Right atrium auricular region (tissue), 2 donors: ENCODE data around the gene CBX7. TPM values are rescaled to one million over a fixed set of nuclear protein-coding genes. Genes with fewer than 3 reads are reported as not detected.

Experiments
- DNase-seq: peaks from one replicate; pipeline ENCODE4 v3.0.0-alpha.2; 2019; ENCODE audit warnings: low spot score
- H3K27ac ChIP-seq, 2 donors: fragments of 200-600 bp; sonication (generic); 1 replicate in 1 of 2; 2 replicates in 1 of 2; pipeline ENCODE4 v1.5.1; 2016 to 2019
- H3K27me3 ChIP-seq, 2 donors: fragments of 200-600 bp; sonication (generic); one replicate each; pipeline versions ENCODE4 v1.5.1 to v1.6.0; 2017 to 2019
- H3K36me3 ChIP-seq: fragments of 200-600 bp; sonication (generic); one replicate; pipeline ENCODE4 v1.5.1; 2016
- H3K4me1 ChIP-seq, 2 donors: fragments of 200-600 bp; sonication (generic); one replicate each; pipeline versions ENCODE4 v1.5.1 to v1.6.0; 2017 to 2019
- H3K4me3 ChIP-seq, 2 donors: fragments of 200-600 bp; sonication (generic); 1 replicate in 1 of 2; 2 replicates in 1 of 2; pipeline ENCODE4 v1.5.1; 2017 to 2019; ENCODE audit warnings: mild to moderate bottlenecking in 1 of 2, moderate library complexity in 1 of 2
- H3K9me3 ChIP-seq, 2 donors: fragments of 200-600 bp; sonication (generic); one replicate each; pipeline ENCODE4 v1.5.1; 2019
- total RNA-seq, 2 donors: library from RNA; depleted of rRNA; stranded (reverse); fragments of >200 nt; gene quantifications; one replicate each; pipeline ENCODE4 v1.1.0, GENCODE V29; 2016
- TF ChIP-seq, protein P1 (sequence below), 2 donors: fragments of 200-600 bp; sonication (generic); IDR thresholded peaks; one replicate each; pipeline ENCODE4 v1.5.1; 2019; ENCODE audit warnings: antibody characterized with exemption in 2 of 2

CBX7 gene
- total RNA-seq, 2 donors from 2014 or later = 62.0 to 111 TPM

DNA sequence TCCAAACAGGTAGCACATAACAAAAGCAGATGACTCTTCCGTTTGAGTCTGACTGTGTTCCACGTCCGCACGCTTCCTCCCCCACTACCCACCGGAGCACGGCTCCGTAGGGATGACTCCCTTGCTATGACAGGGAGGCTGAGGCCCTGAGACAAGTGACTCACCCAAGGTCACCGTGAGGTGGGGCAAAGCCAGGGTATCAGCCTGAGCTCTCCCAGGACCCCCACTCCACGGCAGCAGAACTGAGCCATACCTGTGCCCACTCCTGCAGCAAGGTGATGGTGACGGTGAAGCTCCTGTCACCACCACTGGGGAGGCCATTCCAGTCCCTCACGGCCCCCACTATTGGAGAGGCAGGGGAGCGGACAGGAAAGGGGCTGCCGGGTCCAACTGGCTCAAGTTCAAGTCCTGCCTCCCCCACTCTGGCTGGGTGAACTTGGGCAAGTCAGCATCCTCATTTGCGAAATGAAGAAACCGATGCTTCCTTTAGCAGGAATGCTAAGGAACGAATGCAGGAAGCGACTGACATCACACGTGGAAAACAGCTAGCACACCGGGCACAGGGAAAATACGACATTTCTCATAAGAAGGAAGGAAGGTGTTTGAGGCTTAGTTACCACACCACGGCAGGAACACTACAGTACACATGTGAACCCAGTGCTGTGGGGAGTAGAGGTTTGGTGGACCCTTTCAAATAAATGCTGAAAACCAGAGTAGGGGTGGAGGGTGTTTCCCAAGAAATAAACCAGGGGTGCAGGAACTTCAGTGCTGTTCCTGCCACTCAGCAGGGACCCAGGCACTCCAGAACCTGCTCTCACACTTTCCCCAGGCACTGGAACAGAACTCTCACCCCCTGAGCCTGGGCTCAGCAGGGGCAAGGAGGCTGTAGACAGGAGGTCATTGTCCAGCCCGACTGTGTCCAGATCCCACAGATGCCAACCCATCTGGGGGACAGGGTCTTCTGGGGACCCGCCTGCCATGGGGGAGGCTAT is 32.4 kb upstream of the CBX7 start:
- TF ChIP-seq, protein P1, sequence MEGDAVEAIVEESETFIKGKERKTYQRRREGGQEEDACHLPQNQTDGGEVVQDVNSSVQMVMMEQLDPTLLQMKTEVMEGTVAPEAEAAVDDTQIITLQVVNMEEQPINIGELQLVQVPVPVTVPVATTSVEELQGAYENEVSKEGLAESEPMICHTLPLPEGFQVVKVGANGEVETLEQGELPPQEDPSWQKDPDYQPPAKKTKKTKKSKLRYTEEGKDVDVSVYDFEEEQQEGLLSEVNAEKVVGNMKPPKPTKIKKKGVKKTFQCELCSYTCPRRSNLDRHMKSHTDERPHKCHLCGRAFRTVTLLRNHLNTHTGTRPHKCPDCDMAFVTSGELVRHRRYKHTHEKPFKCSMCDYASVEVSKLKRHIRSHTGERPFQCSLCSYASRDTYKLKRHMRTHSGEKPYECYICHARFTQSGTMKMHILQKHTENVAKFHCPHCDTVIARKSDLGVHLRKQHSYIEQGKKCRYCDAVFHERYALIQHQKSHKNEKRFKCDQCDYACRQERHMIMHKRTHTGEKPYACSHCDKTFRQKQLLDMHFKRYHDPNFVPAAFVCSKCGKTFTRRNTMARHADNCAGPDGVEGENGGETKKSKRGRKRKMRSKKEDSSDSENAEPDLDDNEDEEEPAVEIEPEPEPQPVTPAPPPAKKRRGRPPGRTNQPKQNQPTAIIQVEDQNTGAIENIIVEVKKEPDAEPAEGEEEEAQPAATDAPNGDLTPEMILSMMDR (IDR thresholded peaks at IDR 0.05) = no peak
- H3K27me3 ChIP-seq = no peaks in the 10 kb centered on the region
- no peaks in the 10 kb centered on the region for H3K9me3 ChIP-seq
- H3K36me3 ChIP-seq = no peaks in the 10 kb centered on the region
- H3K27ac ChIP-seq = peak overlapping the region; percentile 78 to 83
- H3K4me1 ChIP-seq = peaks cover 0 to 36% of the 10 kb centered on the region in 2 donors
- no peak overlapping the region for H3K4me3 ChIP-seq
- no peak for DNase-seq

DNA sequence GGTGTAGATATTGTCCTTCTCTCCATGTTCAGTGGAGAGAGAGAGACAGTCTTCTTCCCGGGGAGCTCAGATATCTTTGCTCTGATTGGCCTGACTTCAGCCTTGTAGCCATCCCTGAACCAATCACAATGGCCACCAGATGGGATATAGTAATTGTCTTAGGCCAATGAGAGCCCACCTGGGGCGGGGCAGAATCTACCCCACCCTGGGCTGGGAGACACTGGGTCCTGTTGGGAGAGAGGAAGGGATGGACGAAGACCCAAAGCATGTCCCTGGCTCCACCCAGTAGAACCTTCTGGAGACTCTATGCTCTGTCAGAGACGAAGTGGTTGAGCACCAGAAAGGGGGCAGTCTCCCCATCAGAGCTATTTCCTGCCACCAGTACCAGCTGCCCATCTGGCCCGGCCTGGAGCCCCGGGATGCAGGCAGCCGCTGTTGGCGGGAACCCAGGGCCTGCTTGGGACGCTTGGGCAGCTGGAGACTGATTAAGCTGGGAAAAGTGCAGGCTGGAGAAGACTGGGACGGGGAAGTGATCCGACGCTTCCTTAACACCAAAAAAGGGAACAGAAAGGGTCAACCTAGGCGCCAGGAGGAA is 31.6 kb upstream of the CBX7 start:
- TF ChIP-seq, protein P1 (IDR thresholded peaks at IDR 0.05) = no peak
- Histone ChIP-seq H3K27me3 (no peaks in the 10 kb centered on the region), H3K4me1 (peaks cover 0 to 44% of the 10 kb centered on the region in 2 donors), H3K4me3 (no peak overlapping the region), H3K9me3 (no peaks in the 10 kb centered on the region), H3K27ac (peak overlapping the region; percentile 78 to 83), H3K36me3 (no peaks in the 10 kb centered on the region)
- no peak for DNase-seq

DNA sequence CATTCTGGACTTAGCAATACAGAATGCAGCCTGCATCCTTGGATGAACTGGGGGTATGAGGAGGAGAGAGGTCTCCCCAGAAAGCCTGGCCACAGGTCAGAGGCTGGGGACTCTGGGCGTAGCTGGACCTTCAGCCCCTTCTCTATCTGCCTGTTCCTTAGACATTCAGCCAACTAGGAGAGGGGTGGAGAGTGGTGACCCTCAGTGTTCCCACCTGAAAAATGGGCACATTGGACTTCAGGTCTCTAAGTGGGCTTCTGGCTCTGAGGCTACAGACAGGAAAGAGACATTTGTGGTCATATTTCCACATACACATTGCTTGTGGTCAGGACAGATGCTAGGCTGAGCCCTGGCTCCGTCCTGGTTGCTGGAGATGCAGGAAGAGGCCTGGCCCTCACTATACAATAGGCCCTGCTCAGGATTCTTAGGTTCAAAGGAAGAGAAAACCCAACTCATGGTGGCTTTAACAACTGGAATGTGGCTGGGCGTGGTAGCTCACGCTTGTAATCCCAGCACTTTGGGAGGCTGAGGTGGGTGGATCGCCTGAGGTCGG is 30.1 kb upstream of the CBX7 start:
- Histone ChIP-seq H3K4me3 (no peak overlapping the region), H3K27me3 (no peaks in the 10 kb centered on the region), H3K36me3 (no peaks in the 10 kb centered on the region), H3K9me3 (no peaks in the 10 kb centered on the region), H3K4me1 (peaks cover 0 to 54% of the 10 kb centered on the region in 2 donors), H3K27ac (no peak overlapping the region)
- DNase-seq = no peak
- TF ChIP-seq, protein P1 (IDR thresholded peaks at IDR 0.05) = no peak

DNA sequence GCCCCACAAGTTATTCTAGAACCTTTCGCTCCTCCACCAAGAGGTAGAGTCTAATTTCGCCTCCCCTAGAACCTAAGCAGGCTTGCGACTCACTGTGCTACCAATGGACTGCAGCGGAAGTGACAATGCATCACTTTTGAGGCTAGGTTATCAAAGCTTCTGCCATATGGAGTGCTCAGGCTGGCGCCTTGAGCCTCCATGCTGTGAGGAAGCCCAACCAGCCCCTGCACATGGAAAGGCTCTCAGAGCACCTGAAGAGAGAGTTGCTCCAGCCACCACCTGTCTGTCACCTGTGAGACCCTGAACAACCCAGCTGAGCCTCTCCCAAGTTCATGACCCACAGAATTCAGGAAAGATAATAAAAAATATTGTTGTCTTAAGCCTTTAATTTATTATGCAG is 29.3 kb upstream of the CBX7 start:
- no peak for DNase-seq
- TF ChIP-seq, protein P1 (IDR thresholded peaks at IDR 0.05) = no peak
- Histone ChIP-seq H3K27ac (no peak overlapping the region), H3K4me1 (peaks cover 0 to 62% of the 10 kb centered on the region in 2 donors), H3K36me3 (no peaks in the 10 kb centered on the region), H3K4me3 (no peak overlapping the region), H3K9me3 (no peaks in the 10 kb centered on the region), H3K27me3 (no peaks in the 10 kb centered on the region)

DNA sequence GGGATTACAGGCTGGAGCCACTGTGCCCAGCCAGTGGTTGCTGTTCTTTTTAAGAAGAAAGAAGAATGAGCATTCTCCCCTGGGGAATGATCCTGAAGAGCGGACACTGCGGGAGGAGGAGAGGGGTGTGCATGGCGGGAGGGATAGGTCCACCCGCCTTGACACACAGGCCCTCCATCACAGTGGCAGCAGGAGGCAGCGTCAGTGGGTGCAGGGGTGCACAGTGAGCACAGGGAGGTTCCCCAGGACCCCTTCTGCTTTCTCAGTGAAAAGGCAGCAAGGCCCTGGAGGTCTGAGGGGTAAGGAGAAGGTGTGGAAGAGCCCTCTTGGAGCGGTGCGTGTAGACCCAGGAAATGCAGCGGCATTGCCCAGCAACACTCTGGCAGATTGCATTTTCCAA is 28.9 kb upstream of the CBX7 start:
- Histone ChIP-seq H3K4me3 (no peak overlapping the region), H3K9me3 (no peaks in the 10 kb centered on the region), H3K36me3 (no peaks in the 10 kb centered on the region), H3K4me1 (peaks cover 0 to 66% of the 10 kb centered on the region in 2 donors), H3K27me3 (no peaks in the 10 kb centered on the region), H3K27ac (peak overlapping the region in 1 of 2 donors; percentile 22)
- TF ChIP-seq, protein P1 (IDR thresholded peaks at IDR 0.05) = no peak
- no peak for DNase-seq
